NK-92 treated with Interleukin-12 subunit alpha and Interleukin-12 subunit beta, amount 100 ng/mL, for 24 hours (cell line): ENCODE results near the gene NSD1.

Experiments used
- DNase-seq: peaks from one replicate; lab custom pipeline; 2025; lab: John Stamatoyannopoulos, UW

The NSD1 gene

GRCh38 chr5:177308740-177309139 is 175.2 kb downstream of the NSD1 start:
- DNase-seq = no peak

GRCh38 chr5:177309351-177310191 is 176.0 kb downstream of the NSD1 start:
- DNase-seq = peak; percentile 60

GRCh38 chr5:177310332-177310731 is 176.8 kb downstream of the NSD1 start:
- no peak for DNase-seq

GRCh38 chr5:177310757-177311391 is 177.3 kb downstream of the NSD1 start:
- no peak for DNase-seq

GRCh38 chr5:177311392-177311722 is 177.8 kb downstream of the NSD1 start:
- DNase-seq = no peak

GRCh38 chr5:177311723-177312648 is 178.4 kb downstream of the NSD1 start, which contains the start of gene MXD3:
TSS of gene MXD3 (minus strand) at chr5:177311898. CDS start at chr5:177311830, 68 bp downstream.
- DNase-seq = peak; percentile 97

GRCh38 chr5:177312649-177313181 is 179.1 kb downstream of the NSD1 start:
- peak; percentile 60 for DNase-seq

- no peak for DNase-seq
Observed at GRCh38 chr5:177313561-177314259, 180.1 kb downstream of the NSD1 start.

GRCh38 chr5:177314376-177315342 is 181.1 kb downstream of the NSD1 start:
- no peak for DNase-seq

- DNase-seq = no peak
Observed at GRCh38 chr5:177315411-177315810, 181.8 kb downstream of the NSD1 start.

GRCh38 chr5:177316005-177316404 is 182.4 kb downstream of the NSD1 start:
- DNase-seq = no peak

- DNase-seq = peak; percentile 34
Observed at GRCh38 chr5:177317959-177318377, 184.4 kb downstream of the NSD1 start.

- no peak for DNase-seq
Observed at GRCh38 chr5:177319913-177320588, 186.5 kb downstream of the NSD1 start.

- DNase-seq = no peak
Observed at GRCh38 chr5:177320879-177321278, 187.3 kb downstream of the NSD1 start.

GRCh38 chr5:177325868-177326381 is 192.4 kb downstream of the NSD1 start:
- no peak for DNase-seq

GRCh38 chr5:177327539-177328522 is 194.3 kb downstream of the NSD1 start:
- no peak for DNase-seq

GRCh38 chr5:177328545-177329231 is 195.1 kb downstream of the NSD1 start:
- DNase-seq = no peak

- no peak for DNase-seq
Observed at GRCh38 chr5:177329883-177330282, 196.3 kb downstream of the NSD1 start.
